Effector memory CD8-positive, alpha-beta T cell (primary cell): ENCODE data around the gene SCTR.

Source experiments
- ATAC-seq: fragments of 150-1000 bp; cut with Tn5 transposase; replicated peaks from 2 replicates; pipeline ENCODE4 v1.10.0; 2021; ENCODE audit warnings: mild to moderate bottlenecking, moderate library complexity
- DNase-seq, 3 experiments: peaks; one replicate each; pipeline ENCODE4 v3.0.0; 2021
- H3K27ac Mint-ChIP-seq, 2 donors: one replicate each; pipeline ENCODE4 v1.8.0; 2022; ENCODE audit warnings: mild to moderate bottlenecking in 2 of 2, mixed read lengths in 2 of 2, moderate library complexity in 2 of 2
- H3K27me3 Mint-ChIP-seq, 2 donors: one replicate each; pipeline ENCODE4 v1.8.0; 2022; ENCODE audit warnings: mixed read lengths in 2 of 2
- H3K36me3 Mint-ChIP-seq: one replicate; pipeline ENCODE4 v1.8.0; 2022; ENCODE audit warnings: mild to moderate bottlenecking, moderate library complexity, mixed read lengths; ENCODE audit not compliant: insufficient read depth
- H3K4me1 Mint-ChIP-seq, 2 donors: one replicate each; pipeline ENCODE4 v1.8.0; 2022; ENCODE audit warnings: low read depth in 2 of 2, mixed read lengths in 2 of 2
- H3K4me3 Mint-ChIP-seq, 2 donors: one replicate each; pipeline ENCODE4 v1.8.0; 2022; ENCODE audit warnings: mild to moderate bottlenecking in 2 of 2, mixed read lengths in 2 of 2, moderate library complexity in 2 of 2
- H3K9me3 Mint-ChIP-seq, 2 donors: one replicate each; pipeline ENCODE4 v1.8.0; 2022; ENCODE audit warnings: mixed read lengths in 2 of 2
- total RNA-seq, 9 experiments: gene quantifications; one replicate each; lab custom pipeline; 2026; lab: John Stamatoyannopoulos, UW

The SCTR gene
- total RNA-seq, result 0 to 0.07 (median 0) reads per million in 9 experiments

DNA sequence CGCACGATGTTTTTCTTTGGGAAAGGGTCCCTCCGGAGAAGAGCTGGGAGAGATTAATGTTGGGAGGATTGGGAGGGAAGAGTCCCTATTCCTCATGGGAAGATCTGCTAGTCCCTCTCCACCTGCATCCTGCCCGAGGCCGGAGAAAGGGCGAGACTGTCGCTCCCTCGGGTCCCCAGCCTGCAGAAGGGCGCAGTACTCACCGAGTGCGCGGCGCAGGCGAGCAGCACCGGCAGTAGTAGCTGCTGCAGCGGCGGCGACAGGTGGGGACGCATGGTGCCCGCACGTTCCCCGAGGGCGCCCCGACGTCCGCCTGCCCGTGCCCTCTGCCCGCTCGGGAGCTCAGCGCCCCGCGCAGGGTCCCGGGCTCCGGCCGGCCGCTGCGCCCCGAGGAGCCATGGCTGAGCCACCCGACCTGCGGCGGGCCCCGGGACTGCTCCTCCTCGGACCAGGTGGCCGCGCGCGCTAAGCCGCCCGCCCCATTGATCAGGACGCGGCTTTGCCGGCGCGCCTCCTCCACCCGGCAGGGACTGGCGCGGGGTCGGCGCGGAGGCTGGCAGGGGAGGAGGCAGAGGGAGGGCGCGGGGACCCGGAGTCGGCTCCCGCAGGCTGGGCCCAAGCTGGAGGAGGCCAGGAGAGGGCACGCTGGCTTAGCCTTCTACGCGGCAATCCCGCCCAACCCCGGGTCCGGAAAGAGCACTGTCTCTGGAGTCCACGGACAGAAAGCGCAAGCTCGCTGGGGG lies at the start of gene SCTR:
Gene SCTR, minus strand, starts transcription at position 532 of the 743 bp plus-strand sequence. Its CDS starts 257 bp downstream, at position 275.
- DNase-seq (no peak), ATAC-seq (no peak)
- no peak within 1 kb of the TSS for H3K27ac Mint-ChIP-seq
- no peaks in the 10 kb centered on the region for H3K9me3 Mint-ChIP-seq
- H3K27me3 Mint-ChIP-seq, result peaks cover 58 to 82% of the 10 kb centered on the region in 2 donors
- H3K4me3 Mint-ChIP-seq, result no peak within 1 kb of the TSS
- H3K36me3 Mint-ChIP-seq, result no peaks in the 10 kb centered on the region
- H3K4me1 Mint-ChIP-seq, result no peaks in the 10 kb centered on the region

DNA sequence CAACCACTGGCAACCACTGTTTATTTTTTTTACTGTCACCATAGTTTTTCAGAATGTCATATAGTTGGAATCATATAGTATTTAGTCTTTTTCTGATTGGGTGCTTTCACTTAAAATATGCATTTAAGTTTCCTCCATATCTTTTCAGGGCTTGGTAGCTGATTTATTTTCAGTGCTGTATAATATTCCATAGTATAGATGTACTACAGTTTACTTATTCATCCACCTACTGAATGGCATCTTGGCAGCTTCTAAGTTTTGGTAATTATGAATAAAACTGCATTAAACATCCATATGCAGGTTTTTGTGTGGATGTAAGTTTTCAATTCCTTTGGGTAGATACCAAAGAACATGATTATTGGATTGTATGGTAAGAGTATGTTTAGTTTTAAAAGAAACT lies 43.0 kb upstream of the SCTR start:
- Mint-ChIP-seq H3K4me1 (no peaks in the 10 kb centered on the region), H3K4me3 (no peak overlapping the region), H3K27ac (no peak overlapping the region), H3K9me3 (no peaks in the 10 kb centered on the region), H3K36me3 (no peaks in the 10 kb centered on the region), H3K27me3 (peaks cover 0 to 8% of the 10 kb centered on the region in 2 donors)
- no peak for DNase-seq
- no peak for ATAC-seq

DNA sequence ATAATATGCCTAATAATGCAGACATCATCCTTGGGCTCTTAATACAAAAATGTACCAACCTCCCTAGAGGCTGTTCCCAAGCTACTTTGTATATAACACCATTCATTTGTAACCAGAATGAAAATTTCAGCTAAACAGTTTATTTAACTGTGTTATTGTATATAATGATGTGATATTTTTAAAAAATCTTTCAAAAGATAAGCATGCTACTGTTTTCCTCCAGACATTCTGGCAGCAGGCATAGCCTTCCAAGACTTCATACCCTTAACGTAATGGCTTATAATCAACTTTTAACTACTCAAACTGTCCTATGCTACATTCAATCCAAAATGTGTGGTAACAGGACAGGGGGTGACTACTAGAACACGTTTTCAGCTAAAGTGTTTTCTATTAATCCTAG lies 41.2 kb upstream of the SCTR start:
- H3K4me3 Mint-ChIP-seq, result no peak overlapping the region
- ATAC-seq (no peak), DNase-seq (no peak)
- H3K36me3 Mint-ChIP-seq, result no peaks in the 10 kb centered on the region
- H3K9me3 Mint-ChIP-seq, result no peaks in the 10 kb centered on the region
- H3K27ac Mint-ChIP-seq, result no peak overlapping the region
- peaks cover 0 to 13% of the 10 kb centered on the region in 2 donors for H3K27me3 Mint-ChIP-seq
- no peaks in the 10 kb centered on the region for H3K4me1 Mint-ChIP-seq

DNA sequence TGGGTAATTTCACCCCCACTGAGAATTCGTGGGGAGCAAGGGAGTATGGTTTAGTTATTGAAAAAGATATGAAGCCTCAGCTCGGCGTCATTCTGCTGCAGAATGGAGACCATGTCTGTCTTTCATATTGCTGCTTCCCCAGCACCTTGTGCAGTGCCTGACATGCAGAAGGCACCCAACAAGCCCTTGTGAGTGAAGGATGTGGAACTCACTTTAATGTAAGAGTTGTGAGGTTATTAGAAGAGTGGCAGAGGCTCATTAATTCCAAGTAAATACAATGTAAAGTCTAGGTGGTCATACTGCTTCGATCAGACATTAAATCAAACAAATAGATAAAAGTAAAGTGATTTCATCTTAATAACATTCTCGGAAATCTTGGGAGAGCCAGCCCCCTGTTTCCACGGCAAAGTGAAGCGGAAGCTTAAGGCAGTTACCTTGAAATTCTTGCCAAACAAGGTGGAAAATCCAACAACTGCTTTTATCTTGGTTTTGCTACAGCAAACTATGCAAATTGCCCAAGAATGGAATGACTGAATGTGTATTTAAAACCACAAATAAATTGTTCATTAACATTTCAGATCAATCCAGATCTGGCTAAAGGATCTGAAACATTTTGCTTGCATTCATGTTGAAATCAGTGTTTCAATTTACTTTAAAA lies 29.5 kb upstream of the SCTR start:
- no peak for DNase-seq
- Mint-ChIP-seq H3K27ac (no peak overlapping the region), H3K36me3 (no peaks in the 10 kb centered on the region), H3K4me3 (no peak overlapping the region), H3K4me1 (no peaks in the 10 kb centered on the region), H3K27me3 (peaks cover 34 to 53% of the 10 kb centered on the region in 2 donors), H3K9me3 (no peaks in the 10 kb centered on the region)
- no peak for ATAC-seq

DNA sequence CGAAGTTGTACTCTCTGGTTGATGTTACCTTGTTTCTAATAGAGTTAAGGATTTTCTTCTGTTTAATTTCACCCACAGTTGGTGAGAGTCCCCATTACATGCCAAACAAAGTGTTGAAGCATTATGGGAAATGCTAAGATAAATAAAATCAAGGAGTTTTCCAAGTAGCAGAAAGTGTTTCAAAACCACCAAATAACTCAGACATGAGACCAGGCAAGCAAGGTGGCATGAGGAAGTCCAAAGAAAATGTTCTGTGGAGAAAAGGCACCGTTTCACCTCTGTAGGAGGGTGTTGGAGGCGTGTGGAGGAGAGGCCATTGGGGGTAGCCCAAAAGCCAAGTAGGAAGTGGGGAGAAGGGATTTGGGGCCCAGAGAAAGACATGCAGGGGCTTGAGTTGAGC lies 28.6 kb upstream of the SCTR start:
- no peak overlapping the region for H3K4me3 Mint-ChIP-seq
- no peak overlapping the region for H3K27ac Mint-ChIP-seq
- H3K4me1 Mint-ChIP-seq, result no peaks in the 10 kb centered on the region
- DNase-seq (no peak), ATAC-seq (no peak)
- peaks cover 31 to 46% of the 10 kb centered on the region in 2 donors for H3K27me3 Mint-ChIP-seq
- no peaks in the 10 kb centered on the region for H3K36me3 Mint-ChIP-seq
- H3K9me3 Mint-ChIP-seq, result no peaks in the 10 kb centered on the region

DNA sequence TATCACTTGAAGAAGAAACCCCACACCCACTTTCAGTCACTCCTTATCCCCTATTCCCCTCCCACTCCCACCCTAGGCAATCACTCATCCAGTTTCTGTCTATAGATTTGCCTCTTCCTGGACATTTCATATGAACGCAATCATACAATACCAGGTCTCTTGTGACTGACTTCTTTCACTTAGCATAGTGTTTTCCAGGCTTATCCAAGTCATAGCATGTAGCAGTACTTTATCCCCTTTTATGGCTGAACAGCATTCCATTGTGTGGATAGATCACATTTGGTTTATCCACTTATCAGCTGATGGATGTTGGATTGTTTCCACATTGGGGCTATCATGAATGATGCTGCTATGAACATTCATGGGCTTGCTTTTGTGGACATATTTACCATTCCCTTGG lies 26.6 kb upstream of the SCTR start:
- Mint-ChIP-seq H3K36me3 (no peaks in the 10 kb centered on the region), H3K4me3 (no peak overlapping the region), H3K4me1 (no peaks in the 10 kb centered on the region), H3K27me3 (peaks cover 33 to 50% of the 10 kb centered on the region in 2 donors), H3K9me3 (no peaks in the 10 kb centered on the region), H3K27ac (no peak overlapping the region)
- DNase-seq (no peak), ATAC-seq (no peak)

DNA sequence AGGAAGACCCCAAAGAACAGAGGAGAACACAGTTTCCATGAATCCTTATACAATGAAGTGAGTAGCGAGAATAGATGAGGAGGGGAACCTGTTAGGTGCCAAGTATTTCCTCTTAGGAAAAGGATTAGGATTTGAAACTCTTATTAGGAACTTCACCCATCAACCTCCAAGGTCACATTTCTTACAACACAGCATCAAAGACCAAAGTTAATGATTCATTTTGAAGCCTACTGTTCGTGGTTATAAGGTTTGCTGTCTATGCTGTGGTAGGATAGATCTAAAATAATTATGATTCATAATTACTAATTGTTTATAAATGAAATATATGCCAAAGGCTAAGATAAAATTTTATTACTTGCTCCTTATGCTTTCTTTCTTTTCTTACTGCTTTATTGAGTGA lies 26.1 kb upstream of the SCTR start:
- Mint-ChIP-seq H3K27me3 (peaks cover 33 to 50% of the 10 kb centered on the region in 2 donors), H3K4me3 (no peak overlapping the region), H3K9me3 (no peaks in the 10 kb centered on the region), H3K36me3 (no peaks in the 10 kb centered on the region), H3K4me1 (no peaks in the 10 kb centered on the region), H3K27ac (no peak overlapping the region)
- ATAC-seq (no peak), DNase-seq (no peak)

DNA sequence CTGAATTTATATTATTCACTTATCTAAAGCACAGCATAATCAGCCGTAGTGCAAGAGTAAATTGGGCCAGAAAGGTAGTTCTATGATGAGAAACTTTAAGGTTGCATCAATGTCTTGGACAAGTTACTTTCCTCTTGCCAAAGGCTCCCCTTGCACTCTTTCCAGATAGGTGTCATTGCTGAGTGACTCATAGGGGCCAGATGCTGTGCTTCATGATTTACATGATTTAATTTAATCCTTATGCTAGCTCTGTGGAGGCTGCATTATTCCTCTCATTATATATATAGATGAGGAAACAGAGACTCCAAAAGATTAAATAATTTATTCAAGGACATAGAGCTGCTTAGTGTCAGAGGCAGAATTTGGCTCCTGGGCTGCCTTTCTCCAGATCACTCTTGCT lies 25.0 kb upstream of the SCTR start:
- no peaks in the 10 kb centered on the region for H3K4me1 Mint-ChIP-seq
- H3K27me3 Mint-ChIP-seq, result peaks cover 35 to 49% of the 10 kb centered on the region in 2 donors
- ATAC-seq, result no peak
- no peaks in the 10 kb centered on the region for H3K36me3 Mint-ChIP-seq
- H3K4me3 Mint-ChIP-seq, result no peak overlapping the region
- DNase-seq, result no peak
- no peak overlapping the region for H3K27ac Mint-ChIP-seq
- no peaks in the 10 kb centered on the region for H3K9me3 Mint-ChIP-seq

DNA sequence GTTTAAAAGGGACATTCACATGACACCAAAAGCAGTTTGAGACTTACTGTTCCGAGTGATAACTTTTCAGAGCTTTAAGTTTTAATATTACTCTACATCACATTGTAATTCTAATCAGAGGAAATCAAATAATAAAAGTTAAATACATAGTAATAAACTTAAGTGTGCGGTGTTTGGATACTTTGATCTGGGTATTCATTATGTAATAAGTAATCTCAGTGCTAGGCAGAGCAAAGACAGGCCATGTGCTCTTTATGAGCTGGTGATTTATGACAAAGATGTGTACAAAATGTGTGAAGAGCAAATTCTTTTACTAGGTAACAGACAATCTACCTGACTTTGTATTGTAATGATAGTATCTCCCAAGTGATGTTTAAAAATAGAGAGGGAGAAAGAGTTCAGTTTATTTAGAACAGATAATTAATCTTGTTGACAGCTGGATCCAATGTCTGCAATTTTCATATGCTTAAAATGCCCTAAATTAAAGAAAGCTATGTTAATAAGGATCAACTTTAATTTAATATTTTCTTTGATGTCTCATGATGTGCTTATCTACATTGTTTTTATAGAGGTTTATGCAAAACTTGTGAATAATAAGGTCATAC lies 24.3 kb upstream of the SCTR start:
- H3K27ac Mint-ChIP-seq, result no peak overlapping the region
- H3K27me3 Mint-ChIP-seq, result peaks cover 39 to 52% of the 10 kb centered on the region in 2 donors
- DNase-seq (no peak), ATAC-seq (no peak)
- H3K4me1 Mint-ChIP-seq, result peaks cover 3% of the 10 kb centered on the region in 2 donors
- H3K9me3 Mint-ChIP-seq, result no peaks in the 10 kb centered on the region
- no peaks in the 10 kb centered on the region for H3K36me3 Mint-ChIP-seq
- no peak overlapping the region for H3K4me3 Mint-ChIP-seq

DNA sequence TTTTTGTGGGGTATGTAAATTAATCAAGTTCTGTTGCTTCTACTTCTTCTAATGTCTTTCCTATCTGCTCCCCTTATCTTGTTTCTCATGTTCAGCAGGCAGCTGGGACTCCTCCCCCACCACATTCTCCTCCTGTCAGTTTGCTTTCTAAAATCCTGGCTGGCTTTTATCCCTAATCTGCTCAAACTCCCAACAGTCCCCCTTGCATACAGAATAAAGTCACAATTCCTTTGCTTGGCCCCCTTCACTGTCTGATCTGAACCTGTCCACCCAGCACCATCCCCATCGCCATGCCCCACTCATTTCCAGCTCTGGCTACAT lies 22.1 kb upstream of the SCTR start:
- no peak for ATAC-seq
- no peak overlapping the region for H3K27ac Mint-ChIP-seq
- H3K9me3 Mint-ChIP-seq, result no peaks in the 10 kb centered on the region
- H3K36me3 Mint-ChIP-seq, result no peaks in the 10 kb centered on the region
- peaks cover 3 to 6% of the 10 kb centered on the region in 2 donors for H3K4me1 Mint-ChIP-seq
- no peak for DNase-seq
- no peak overlapping the region for H3K4me3 Mint-ChIP-seq
- peaks cover 53 to 63% of the 10 kb centered on the region in 2 donors for H3K27me3 Mint-ChIP-seq

DNA sequence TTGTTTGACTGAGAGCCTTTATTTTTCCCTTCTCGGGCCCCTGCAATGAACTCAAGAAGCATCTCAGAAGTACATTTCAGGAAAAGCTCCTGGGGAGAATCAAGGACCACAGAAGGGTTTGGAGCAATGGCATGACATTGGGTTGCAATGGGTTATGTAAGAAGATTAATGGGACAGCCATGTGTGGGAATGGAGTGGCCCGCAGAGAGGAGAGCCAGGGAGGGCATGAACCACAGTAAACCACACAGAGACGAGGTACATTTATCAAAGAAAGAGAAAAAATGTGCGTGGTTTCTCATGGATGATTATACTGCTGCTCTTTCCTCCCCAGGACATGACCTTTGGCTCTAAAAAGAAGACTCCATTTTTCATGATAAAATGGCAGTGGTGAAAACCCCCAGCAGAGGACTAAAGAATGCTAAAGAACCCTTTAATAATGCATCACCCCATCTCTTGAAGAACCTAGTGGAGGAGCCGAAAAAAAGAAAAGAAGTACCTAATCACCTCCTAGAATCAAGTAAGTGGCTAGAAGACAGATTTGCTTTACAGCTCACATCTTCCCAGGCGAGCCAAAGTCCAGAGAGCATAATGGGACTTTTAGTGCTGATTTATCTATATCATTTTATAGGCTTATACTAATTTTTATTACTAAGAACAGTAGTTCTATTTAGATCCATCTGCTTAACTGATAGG lies 21.6 kb upstream of the SCTR start:
- Mint-ChIP-seq H3K27me3 (peaks cover 55 to 67% of the 10 kb centered on the region in 2 donors), H3K9me3 (no peaks in the 10 kb centered on the region), H3K27ac (no peak overlapping the region), H3K36me3 (no peaks in the 10 kb centered on the region), H3K4me3 (no peak overlapping the region), H3K4me1 (peaks cover 3 to 6% of the 10 kb centered on the region in 2 donors)
- DNase-seq (no peak), ATAC-seq (no peak)

DNA sequence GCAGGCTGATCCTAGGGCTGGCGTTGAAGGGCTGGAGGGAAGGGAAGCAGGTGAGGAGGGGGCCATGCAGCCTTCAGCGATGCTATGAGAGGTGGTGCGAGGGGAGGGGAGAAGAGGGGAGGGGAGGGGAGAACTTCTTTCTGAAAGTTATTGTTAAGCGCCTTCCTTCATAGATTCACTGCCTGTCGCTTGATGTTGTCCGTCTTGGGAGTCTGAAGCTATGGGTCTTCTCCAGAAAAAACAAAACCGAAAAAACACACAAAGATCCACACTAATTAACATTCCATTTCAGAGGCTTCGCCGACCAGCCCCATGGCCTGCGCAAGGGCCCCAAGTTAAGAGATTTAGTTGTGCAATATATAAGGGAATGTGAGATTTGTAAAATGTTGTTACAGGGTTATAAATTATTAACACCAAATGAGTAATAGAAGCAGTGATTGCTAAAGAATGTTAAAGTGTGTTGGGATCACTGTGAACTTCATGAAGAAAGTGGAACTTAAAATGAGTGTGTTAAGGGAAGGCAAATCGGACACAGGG lies 20.7 kb upstream of the SCTR start:
- Mint-ChIP-seq H3K4me1 (peaks cover 3 to 6% of the 10 kb centered on the region in 2 donors), H3K27ac (no peak overlapping the region), H3K4me3 (no peak overlapping the region), H3K36me3 (no peaks in the 10 kb centered on the region), H3K27me3 (peaks cover 62 to 76% of the 10 kb centered on the region in 2 donors), H3K9me3 (peaks cover 0 to 2% of the 10 kb centered on the region in 2 donors)
- DNase-seq (no peak), ATAC-seq (no peak)
